Measurements from ENCODE around the gene TBC1D9. TPM values are rescaled to one million over a fixed set of nuclear protein-coding genes. Genes with fewer than 3 reads are reported as not detected.

The TBC1D9 gene
- total RNA-seq, 1 donor from 2014 or later = 34.6 TPM

DNA sequence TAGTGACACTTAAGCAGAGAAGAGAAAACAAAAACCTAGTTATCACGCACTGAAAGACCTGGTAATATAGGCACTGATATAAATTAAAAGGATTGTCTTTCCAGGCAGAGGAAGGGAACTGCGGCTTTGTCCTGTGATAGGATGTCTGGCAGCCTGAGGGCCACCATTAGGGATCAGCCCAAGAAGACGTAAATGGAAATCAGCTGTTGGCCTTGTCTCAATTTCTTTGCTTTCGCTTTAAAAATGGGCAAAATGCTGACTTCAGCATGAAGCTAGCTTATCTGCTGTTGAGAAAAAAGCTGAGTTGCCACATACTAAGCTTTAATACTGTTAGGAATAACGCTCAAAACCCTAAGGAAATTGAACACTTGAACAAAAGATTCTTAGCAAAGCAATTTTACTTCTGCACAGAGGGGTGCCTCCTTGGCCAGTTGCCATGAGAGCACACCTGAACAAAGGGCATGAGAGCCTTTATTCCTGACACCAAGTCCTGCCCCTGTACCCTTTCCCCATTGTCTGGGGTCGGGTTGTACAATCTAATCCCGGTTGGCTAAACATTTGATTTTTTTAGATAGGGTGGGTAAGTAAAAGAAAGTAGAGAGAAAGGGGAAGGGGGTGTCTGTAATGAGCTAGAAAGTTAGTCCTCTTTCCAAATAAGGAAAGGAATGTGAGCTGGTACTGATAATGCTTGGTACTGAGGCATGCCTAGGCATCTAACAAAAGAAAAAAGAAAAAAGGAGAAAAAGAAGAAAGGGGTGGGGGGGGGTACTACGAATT lies 102.3 kb downstream of the TBC1D9 start:
- no peak for DNase-seq (ENCODE audit: low read depth)

DNA sequence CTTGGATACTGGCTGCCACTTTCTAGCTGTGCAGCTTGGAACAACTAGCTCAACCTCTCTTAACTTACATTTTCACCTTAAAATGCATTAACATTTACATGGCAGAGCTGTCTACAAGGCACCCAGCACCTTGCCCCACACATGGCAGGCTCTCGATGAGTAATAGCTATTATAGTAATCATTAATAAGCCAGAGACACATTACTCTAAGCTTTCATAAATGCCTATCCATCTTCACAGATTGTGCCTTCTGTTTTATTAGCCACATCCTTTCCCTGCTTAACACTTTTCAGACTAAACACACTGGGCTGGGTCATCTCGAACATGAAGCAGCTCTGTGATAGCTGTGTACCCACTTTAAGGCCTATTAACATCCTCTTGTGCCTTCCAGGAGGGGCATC lies 103.6 kb downstream of the TBC1D9 start:
- no peaks in the 10 kb centered on the region for H3K27me3 ChIP-seq (ENCODE audit: control insufficient read depth, insufficient read depth, low read length)
- TF ChIP-seq, protein P1, sequence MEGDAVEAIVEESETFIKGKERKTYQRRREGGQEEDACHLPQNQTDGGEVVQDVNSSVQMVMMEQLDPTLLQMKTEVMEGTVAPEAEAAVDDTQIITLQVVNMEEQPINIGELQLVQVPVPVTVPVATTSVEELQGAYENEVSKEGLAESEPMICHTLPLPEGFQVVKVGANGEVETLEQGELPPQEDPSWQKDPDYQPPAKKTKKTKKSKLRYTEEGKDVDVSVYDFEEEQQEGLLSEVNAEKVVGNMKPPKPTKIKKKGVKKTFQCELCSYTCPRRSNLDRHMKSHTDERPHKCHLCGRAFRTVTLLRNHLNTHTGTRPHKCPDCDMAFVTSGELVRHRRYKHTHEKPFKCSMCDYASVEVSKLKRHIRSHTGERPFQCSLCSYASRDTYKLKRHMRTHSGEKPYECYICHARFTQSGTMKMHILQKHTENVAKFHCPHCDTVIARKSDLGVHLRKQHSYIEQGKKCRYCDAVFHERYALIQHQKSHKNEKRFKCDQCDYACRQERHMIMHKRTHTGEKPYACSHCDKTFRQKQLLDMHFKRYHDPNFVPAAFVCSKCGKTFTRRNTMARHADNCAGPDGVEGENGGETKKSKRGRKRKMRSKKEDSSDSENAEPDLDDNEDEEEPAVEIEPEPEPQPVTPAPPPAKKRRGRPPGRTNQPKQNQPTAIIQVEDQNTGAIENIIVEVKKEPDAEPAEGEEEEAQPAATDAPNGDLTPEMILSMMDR (IDR thresholded peaks at IDR 0.05; ENCODE audit: insufficient read depth, low read length, poor library complexity, severe bottlenecking) = no peak
- H3K36me3 ChIP-seq (ENCODE audit: control insufficient read depth, insufficient read depth, low read length) = no peaks in the 10 kb centered on the region
- DNase-seq (ENCODE audit: low read depth) = no peak
- no peak overlapping the region for H3K4me3 ChIP-seq (ENCODE audit: low read depth, low read length)

More for the DNA sequence above, 102.3 kb downstream of the TBC1D9 start:
- Histone ChIP-seq H3K4me3 (ENCODE audit: low read depth, low read length) (no peak overlapping the region), H3K27me3 (ENCODE audit: control insufficient read depth, insufficient read depth, low read length) (no peaks in the 10 kb centered on the region), H3K36me3 (ENCODE audit: control insufficient read depth, insufficient read depth, low read length) (no peaks in the 10 kb centered on the region)
- TF ChIP-seq, protein P1 (IDR thresholded peaks at IDR 0.05; ENCODE audit: insufficient read depth, low read length, poor library complexity, severe bottlenecking) = no peak

DNA sequence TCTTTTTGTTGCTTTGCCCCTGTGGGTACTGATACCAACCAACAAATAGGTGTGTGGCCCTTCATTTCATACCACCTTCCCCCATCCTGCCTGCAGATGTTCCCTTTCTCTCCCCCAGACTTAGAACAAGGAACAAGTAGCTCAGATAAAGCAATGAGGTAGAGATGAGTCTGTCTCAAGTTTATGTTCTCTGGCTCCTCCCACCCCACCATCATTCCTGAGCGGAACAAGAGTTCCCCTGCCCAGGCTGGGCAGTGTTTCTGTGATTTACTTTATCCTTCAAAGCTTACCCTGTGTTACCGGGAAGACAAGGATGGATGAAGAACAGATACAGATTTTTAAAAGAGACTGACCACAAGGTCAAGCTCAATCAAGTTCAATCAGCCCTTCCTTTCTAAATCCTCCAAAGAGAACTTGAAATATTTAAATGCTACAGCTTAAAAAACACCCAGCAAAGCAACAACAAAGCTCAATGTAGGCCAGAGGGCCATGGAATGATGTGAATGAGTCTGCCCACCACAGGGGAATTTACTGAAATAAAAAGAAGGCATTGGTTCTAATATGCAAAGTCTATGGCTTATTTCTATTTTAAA lies 107.4 kb downstream of the TBC1D9 start:
- no peaks in the 10 kb centered on the region for H3K36me3 ChIP-seq (ENCODE audit: control insufficient read depth, insufficient read depth, low read length)
- TF ChIP-seq, protein P1 (IDR thresholded peaks at IDR 0.05; ENCODE audit: insufficient read depth, low read length, poor library complexity, severe bottlenecking) = no peak
- H3K4me3 ChIP-seq (ENCODE audit: low read depth, low read length) = no peak overlapping the region
- no peaks in the 10 kb centered on the region for H3K27me3 ChIP-seq (ENCODE audit: control insufficient read depth, insufficient read depth, low read length)
- no peak for DNase-seq (ENCODE audit: low read depth)

DNA sequence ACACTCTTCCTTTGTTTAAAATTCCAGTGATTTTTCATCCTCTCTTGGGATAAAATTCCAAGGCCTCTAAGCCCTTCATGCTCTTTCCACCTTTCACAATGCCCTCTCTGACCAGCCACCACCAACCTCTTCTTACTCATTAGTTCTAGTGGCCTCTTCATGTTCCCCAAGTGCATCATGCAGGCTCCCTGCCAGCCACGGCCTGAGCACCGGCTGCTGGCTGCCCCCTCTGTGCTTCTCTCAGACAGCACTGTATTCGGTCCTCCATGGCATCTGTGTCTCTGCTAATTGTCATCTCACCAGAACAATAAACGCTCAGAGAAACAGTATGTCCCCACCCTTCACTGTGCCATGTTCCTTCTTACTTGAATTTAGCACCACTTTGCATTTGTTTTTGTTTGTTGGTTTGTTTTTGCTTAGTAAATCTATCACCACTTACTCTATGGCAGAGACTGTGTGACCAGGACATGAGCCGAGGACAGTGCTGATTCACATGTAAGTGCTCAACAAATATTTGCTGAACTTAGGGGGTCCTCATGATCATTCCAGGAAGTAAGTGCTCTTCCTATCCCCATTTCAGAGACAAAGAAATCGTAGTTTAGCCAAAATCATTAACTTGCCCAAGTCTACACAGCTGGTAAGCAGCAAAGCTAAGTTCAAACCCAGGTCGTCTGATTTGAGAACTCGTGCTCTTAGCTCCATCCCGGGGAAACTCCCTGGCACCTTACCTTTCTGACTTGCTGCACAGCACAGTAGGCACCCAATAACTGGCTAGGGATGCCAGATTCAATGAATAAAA lies 110.4 kb downstream of the TBC1D9 start:
- TF ChIP-seq, protein P1 (IDR thresholded peaks at IDR 0.05; ENCODE audit: insufficient read depth, low read length, poor library complexity, severe bottlenecking) = no peak
- no peaks in the 10 kb centered on the region for H3K27me3 ChIP-seq (ENCODE audit: control insufficient read depth, insufficient read depth, low read length)
- no peak for DNase-seq (ENCODE audit: low read depth)
- no peak overlapping the region for H3K4me3 ChIP-seq (ENCODE audit: low read depth, low read length)
- no peaks in the 10 kb centered on the region for H3K36me3 ChIP-seq (ENCODE audit: control insufficient read depth, insufficient read depth, low read length)

DNA sequence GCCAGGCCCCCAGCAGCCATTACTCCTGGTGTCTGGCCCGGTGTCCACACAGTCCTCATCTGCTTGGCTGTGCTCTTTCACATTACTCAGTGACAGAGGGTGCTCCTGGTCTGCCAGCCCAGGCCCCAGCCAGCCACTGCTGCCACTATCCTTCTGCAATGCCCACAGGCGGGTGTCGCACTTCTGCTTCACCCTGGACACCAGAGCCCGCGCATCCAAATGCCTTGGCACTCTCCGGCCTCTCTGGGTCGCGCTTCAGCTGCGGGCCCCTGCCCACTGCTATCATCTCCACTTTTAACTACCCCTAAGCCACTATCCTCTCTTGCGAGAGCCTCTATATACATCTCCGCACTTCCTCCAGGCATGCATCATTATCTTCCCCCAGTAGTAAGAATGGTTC lies 111.0 kb downstream of the TBC1D9 start:
- no peaks in the 10 kb centered on the region for H3K27me3 ChIP-seq (ENCODE audit: control insufficient read depth, insufficient read depth, low read length)
- no peak overlapping the region for H3K4me3 ChIP-seq (ENCODE audit: low read depth, low read length)
- no peak for DNase-seq (ENCODE audit: low read depth)
- no peaks in the 10 kb centered on the region for H3K36me3 ChIP-seq (ENCODE audit: control insufficient read depth, insufficient read depth, low read length)
- TF ChIP-seq, protein P1 (IDR thresholded peaks at IDR 0.05; ENCODE audit: insufficient read depth, low read length, poor library complexity, severe bottlenecking) = no peak

All from kidney epithelial cell (primary cell).